Neuronal stem cell (in vitro differentiated cells): ENCODE measurements around the gene PSKH1.

ENCODE experiments used
- DNase-seq: peaks from one replicate; pipeline ENCODE4 v3.0.0-alpha.2; 2013; ENCODE audit warnings: low spot score
- H2AFZ ChIP-seq: one replicate; pipeline ENCODE4 v1.6.1; 2013; ENCODE audit warnings: mild to moderate bottlenecking, low read length, inconsistent platforms
- H2AK5ac ChIP-seq: 2 replicates; pipeline ENCODE4 v1.6.1; 2013; ENCODE audit warnings: low read depth, mild to moderate bottlenecking, inconsistent platforms, low read length, moderate library complexity, mixed read lengths
- H2BK120ac ChIP-seq: 2 replicates; pipeline ENCODE4 v1.6.1; 2013; ENCODE audit warnings: low read depth, mild to moderate bottlenecking, inconsistent platforms, low read length, moderate library complexity, mixed read lengths
- H2BK12ac ChIP-seq: one replicate; pipeline ENCODE4 v1.6.1; 2013; ENCODE audit warnings: low read length, inconsistent platforms
- H2BK15ac ChIP-seq: 2 replicates; pipeline ENCODE4 v1.6.1; 2013; ENCODE audit warnings: mild to moderate bottlenecking, low read length, inconsistent platforms, mixed read lengths
- H2BK5ac ChIP-seq: one replicate; pipeline ENCODE4 v1.6.1; 2013; ENCODE audit warnings: inconsistent platforms, mild to moderate bottlenecking, low read length, moderate library complexity
- H3K14ac ChIP-seq: one replicate; pipeline ENCODE4 v1.6.1; 2013; ENCODE audit warnings: low read length, inconsistent platforms
- H3K18ac ChIP-seq: 2 replicates; pipeline ENCODE4 v1.6.1; 2013; ENCODE audit warnings: low read length, inconsistent platforms
- H3K23ac ChIP-seq: 2 replicates; pipeline ENCODE4 v1.6.1; 2013; ENCODE audit warnings: low read depth, mild to moderate bottlenecking, mixed read lengths, low read length, inconsistent platforms; ENCODE audit not compliant: poor library complexity
- H3K27ac ChIP-seq: replicated peaks from 3 replicates; pipeline ENCODE4 v1.5.1; 2013; ENCODE audit warnings: low read length, inconsistent platforms
- H3K27me3 ChIP-seq, 3 experiments: 2 replicates each; pipeline ENCODE4 v1.6.1; 2013; ENCODE audit warnings: low read length in 3 of 3, mild to moderate bottlenecking in 2 of 3, inconsistent platforms in 1 of 3, low read depth in 1 of 3, mixed read lengths in 1 of 3, moderate library complexity in 1 of 3; ENCODE audit not compliant: control insufficient read depth in 3 of 3, insufficient read depth in 3 of 3
- H3K36me3 ChIP-seq, 2 donors: replicated peaks in 1 of 2; 2 replicates each; pipeline ENCODE4 v1.6.1; 2013; ENCODE audit warnings: low read length in 2 of 2; ENCODE audit not compliant: control insufficient read depth in 2 of 2, insufficient read depth in 2 of 2
- H3K4ac ChIP-seq: 2 replicates; pipeline ENCODE4 v1.6.1; 2013; ENCODE audit warnings: inconsistent platforms, mild to moderate bottlenecking, low read length, moderate library complexity
- H3K4me1 ChIP-seq, 2 donors: 1 replicate in 1 of 2; 2 replicates in 1 of 2; pipeline ENCODE4 v1.6.1; 2013; ENCODE audit warnings: low read length in 2 of 2, low read depth in 1 of 2; ENCODE audit not compliant: control insufficient read depth in 2 of 2, insufficient read depth in 1 of 2
- H3K4me2 ChIP-seq: one replicate; pipeline ENCODE4 v1.6.1; 2013; ENCODE audit warnings: mild to moderate bottlenecking, low read length, inconsistent platforms; ENCODE audit not compliant: insufficient read depth, poor library complexity, severe bottlenecking
- H3K4me3 ChIP-seq, 2 donors: 2 replicates each; pipeline ENCODE4 v1.5.1; 2013; ENCODE audit warnings: low read length in 2 of 2, mild to moderate bottlenecking in 2 of 2, inconsistent platforms in 1 of 2, moderate library complexity in 1 of 2
- H3K79me1 ChIP-seq: one replicate; pipeline ENCODE4 v1.6.1; 2013; ENCODE audit warnings: low read depth, mild to moderate bottlenecking, inconsistent platforms, low read length, moderate library complexity
- H3K9ac ChIP-seq: one replicate; pipeline ENCODE4 v1.6.1; 2013; ENCODE audit warnings: mild to moderate bottlenecking, low read depth, low read length, inconsistent platforms; ENCODE audit not compliant: poor library complexity
- H3K9me3 ChIP-seq, 2 donors: replicated peaks in 1 of 2; 2 replicates each; pipeline versions ENCODE3 to v1.6.1; 2013; ENCODE audit warnings: low read length in 2 of 2, mild to moderate bottlenecking in 2 of 2, inconsistent platforms in 1 of 2, low read depth in 1 of 2, mixed read lengths in 1 of 2, moderate library complexity in 1 of 2; ENCODE audit not compliant: control insufficient read depth in 2 of 2, insufficient read depth in 1 of 2
- H4K8ac ChIP-seq: one replicate; pipeline ENCODE4 v1.6.1; 2013; ENCODE audit warnings: low read depth, mild to moderate bottlenecking, inconsistent platforms, low read length, moderate library complexity
- H4K91ac ChIP-seq: one replicate; pipeline ENCODE4 v1.6.1; 2013; ENCODE audit warnings: low read length, low read depth, mild to moderate bottlenecking, inconsistent platforms; ENCODE audit not compliant: poor library complexity
- WGBS, 2 donors: extraction: QIAGEN DNeasy Blood & Tissue Kit; methylation state at CpG; one replicate each; pipeline ENCODE4 v1.1.7; 2013; ENCODE audit warnings: missing lambda C conversion rate in 2 of 2, mixed read lengths in 1 of 2; ENCODE audit not compliant: insufficient read length in 2 of 2, insufficient replicate concordance in 1 of 2; ENCODE audit errors: extremely low coverage in 2 of 2; 5-methylcytosine and 5-hydroxymethylcytosine counted together

The PSKH1 gene

GRCh38 chr16:67930678-67931211, 37.7 kb downstream of the PSKH1 start:
- Histone ChIP-seq H2BK12ac (no peak overlapping the region), H2BK5ac (no peak overlapping the region), H3K4me2 (no peak overlapping the region), H3K36me3 (peaks cover 15 to 60% of the 10 kb centered on the region in 2 donors), H4K8ac (no peak overlapping the region), H3K27me3 (peaks cover 0 to 4% (median 0%) of the 10 kb centered on the region in 3 experiments), H3K9ac (no peak overlapping the region), H2AFZ (no peak overlapping the region), H3K79me1 (no peaks in the 10 kb centered on the region), H2AK5ac (no peak overlapping the region), H2BK15ac (no peak overlapping the region), H3K4me3 (peak overlapping the region in 1 of 2 donors; percentile 61), H3K23ac (peak overlapping the region; percentile 52), H3K4ac (no peak overlapping the region), H3K18ac (no peak overlapping the region), H2BK120ac (no peak overlapping the region), H3K27ac (no peak overlapping the region), H3K9me3 (peaks cover 0 to 2% of the 10 kb centered on the region in 2 donors), H3K14ac (no peak overlapping the region), H4K91ac (no peak overlapping the region), H3K4me1 (peaks cover 3 to 10% of the 10 kb centered on the region in 2 donors)
- WGBS, 2 donors, result no CpG with 5 or more reads among the region's 17 CpGs
- no peak for DNase-seq

GRCh38 chr16:67931712-67932461, 38.8 kb downstream of the PSKH1 start, which contains the start of gene CTRL:
TSS of gene CTRL (minus strand) at chr16:67931862. CDS start at chr16:67931852, 10 bp downstream.
- H3K14ac ChIP-seq, result no peak within 1 kb of the TSS
- H3K9me3 ChIP-seq, result peaks cover 0 to 2% of the 10 kb centered on the region in 2 donors
- H2BK120ac ChIP-seq, result no peak within 1 kb of the TSS
- no peak within 1 kb of the TSS for H2AFZ ChIP-seq
- no peak within 1 kb of the TSS for H2AK5ac ChIP-seq
- no peak for DNase-seq
- no peak within 1 kb of the TSS for H4K8ac ChIP-seq
- H2BK15ac ChIP-seq, result no peak within 1 kb of the TSS
- H3K36me3 ChIP-seq, result peaks cover 15 to 56% of the 10 kb centered on the region in 2 donors
- no peak within 1 kb of the TSS for H3K4ac ChIP-seq
- H2BK5ac ChIP-seq, result no peak within 1 kb of the TSS
- peaks cover 0 to 4% (median 0%) of the 10 kb centered on the region in 3 experiments for H3K27me3 ChIP-seq
- H3K79me1 ChIP-seq, result no peaks in the 10 kb centered on the region
- no CpG with 5 or more reads among the region's 15 CpGs for WGBS, 2 donors
- H2BK12ac ChIP-seq, result no peak within 1 kb of the TSS
- no peak within 1 kb of the TSS for H3K18ac ChIP-seq
- peaks cover 6 to 13% of the 10 kb centered on the region in 2 donors for H3K4me1 ChIP-seq
- no peak within 1 kb of the TSS for H3K27ac ChIP-seq
- H3K4me3 ChIP-seq, result peak within 1 kb of the TSS in 1 of 2 donors; percentile 61
- H3K4me2 ChIP-seq, result no peak within 1 kb of the TSS
- H3K9ac ChIP-seq, result no peak within 1 kb of the TSS
- H3K23ac ChIP-seq, result peak within 1 kb of the TSS; percentile 52
- H4K91ac ChIP-seq, result no peak within 1 kb of the TSS

- Histone ChIP-seq H3K4ac (no peak overlapping the region), H3K79me1 (no peaks in the 10 kb centered on the region), H2AFZ (no peak overlapping the region), H2BK120ac (no peak overlapping the region), H4K8ac (no peak overlapping the region), H4K91ac (no peak overlapping the region), H3K36me3 (peaks cover 12 to 51% of the 10 kb centered on the region in 2 donors), H3K18ac (no peak overlapping the region), H2AK5ac (no peak overlapping the region), H3K27me3 (peaks cover 0 to 4% (median 0%) of the 10 kb centered on the region in 3 experiments), H3K4me2 (no peak overlapping the region), H2BK15ac (no peak overlapping the region), H3K9me3 (peaks cover 0 to 1% of the 10 kb centered on the region in 2 donors), H3K9ac (no peak overlapping the region), H2BK12ac (no peak overlapping the region), H2BK5ac (no peak overlapping the region), H3K4me1 (peaks cover 11 to 17% of the 10 kb centered on the region in 2 donors), H3K14ac (no peak overlapping the region), H3K4me3 (peak overlapping the region in 1 of 2 donors; percentile 28), H3K27ac (no peak overlapping the region), H3K23ac (no peak overlapping the region)
- no CpG with 5 or more reads among the region's 4 CpGs for WGBS, 2 donors
- no peak for DNase-seq
Measured at GRCh38 chr16:67932462-67932840, 39.4 kb downstream of the PSKH1 start.

- H3K18ac ChIP-seq, result no peak overlapping the region
- no peak overlapping the region for H2BK5ac ChIP-seq
- no peak overlapping the region for H3K4me2 ChIP-seq
- WGBS, 2 donors, result no CpG with 5 or more reads among the region's 7 CpGs
- no peak overlapping the region for H2AFZ ChIP-seq
- H3K4me1 ChIP-seq, result peaks cover 11 to 17% of the 10 kb centered on the region in 2 donors
- no peak overlapping the region for H3K14ac ChIP-seq
- H3K4me3 ChIP-seq, result no peak overlapping the region
- DNase-seq, result no peak
- H3K23ac ChIP-seq, result no peak overlapping the region
- no peak overlapping the region for H4K91ac ChIP-seq
- no peak overlapping the region for H3K27ac ChIP-seq
- no peak overlapping the region for H2AK5ac ChIP-seq
- H3K4ac ChIP-seq, result no peak overlapping the region
- no peaks in the 10 kb centered on the region for H3K79me1 ChIP-seq
- H3K9ac ChIP-seq, result no peak overlapping the region
- H2BK12ac ChIP-seq, result no peak overlapping the region
- H3K27me3 ChIP-seq, result peaks cover 0 to 4% (median 0%) of the 10 kb centered on the region in 3 experiments
- H2BK120ac ChIP-seq, result no peak overlapping the region
- H3K36me3 ChIP-seq, result peaks cover 7 to 37% of the 10 kb centered on the region in 2 donors
- no peaks in the 10 kb centered on the region for H3K9me3 ChIP-seq
- no peak overlapping the region for H4K8ac ChIP-seq
- H2BK15ac ChIP-seq, result no peak overlapping the region
Measured at GRCh38 chr16:67933805-67934204, 40.8 kb downstream of the PSKH1 start.
